Tibial nerve (tissue), 4 donors: ENCODE measurements around the gene HIP1R.

Source experiments
- EP300 ChIP-seq, 2 donors: sonication (generic); formaldehyde crosslinking; IDR thresholded peaks; one replicate each; pipeline ENCODE4 v1.6.1; 2017; ENCODE audit warnings: antibody characterized with exemption in 2 of 2, mild to moderate bottlenecking in 1 of 2
- TF ChIP-seq, protein P1 (sequence below), 5 experiments: fragments of 200-600 bp in 3 of 5; fragments of 450-650 bp in 2 of 5; sonication (generic) in 3 of 5; IDR thresholded peaks; one replicate each; pipeline ENCODE4 v1.5.1; 2016 to 2019; ENCODE audit warnings: antibody characterized with exemption in 5 of 5, mild to moderate bottlenecking in 3 of 5, moderate library complexity in 2 of 5

DNA sequence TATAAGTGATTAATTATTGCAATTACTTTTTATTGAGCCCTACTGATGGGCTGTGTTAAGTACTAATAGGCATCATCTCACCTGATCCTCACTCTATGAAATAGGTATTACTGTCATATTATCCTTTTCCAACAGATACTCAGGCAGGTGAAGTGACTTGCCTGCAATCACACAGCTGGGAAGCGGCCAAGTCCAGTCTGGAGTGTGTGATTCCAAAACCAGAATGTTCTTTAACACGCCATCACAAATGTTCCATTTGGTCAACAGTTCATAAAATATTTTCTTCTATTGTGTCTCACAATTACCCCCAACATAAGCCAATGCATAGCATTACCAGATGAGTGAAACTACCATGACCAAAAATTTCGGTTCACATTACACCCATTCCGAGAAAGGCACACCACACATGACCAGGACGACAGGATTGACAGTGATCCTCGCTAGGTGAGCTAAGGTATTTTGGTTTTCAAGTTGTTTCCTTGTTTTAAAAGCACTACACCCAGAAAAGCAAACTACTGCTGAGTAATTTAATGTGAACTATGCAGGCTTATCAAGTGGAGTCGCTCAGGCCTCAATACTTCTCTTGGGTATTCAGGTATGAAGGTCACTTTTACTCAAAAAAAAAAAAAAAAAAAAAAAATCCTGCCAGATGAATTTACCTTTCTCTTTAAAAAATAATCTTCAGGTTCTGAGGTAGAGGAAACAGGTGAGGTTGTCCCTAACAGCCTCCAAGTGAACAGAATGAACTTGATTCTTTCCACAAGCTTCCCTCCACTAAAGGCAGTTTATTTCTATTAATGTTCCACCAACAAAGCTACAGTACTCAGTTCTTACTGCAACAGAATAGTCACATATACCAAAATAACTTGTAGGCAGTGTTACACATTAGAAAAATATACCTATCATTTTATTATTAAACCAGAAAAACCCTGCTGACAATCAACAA is 58.2 kb downstream of the HIP1R start:
- TF ChIP-seq, protein P1, sequence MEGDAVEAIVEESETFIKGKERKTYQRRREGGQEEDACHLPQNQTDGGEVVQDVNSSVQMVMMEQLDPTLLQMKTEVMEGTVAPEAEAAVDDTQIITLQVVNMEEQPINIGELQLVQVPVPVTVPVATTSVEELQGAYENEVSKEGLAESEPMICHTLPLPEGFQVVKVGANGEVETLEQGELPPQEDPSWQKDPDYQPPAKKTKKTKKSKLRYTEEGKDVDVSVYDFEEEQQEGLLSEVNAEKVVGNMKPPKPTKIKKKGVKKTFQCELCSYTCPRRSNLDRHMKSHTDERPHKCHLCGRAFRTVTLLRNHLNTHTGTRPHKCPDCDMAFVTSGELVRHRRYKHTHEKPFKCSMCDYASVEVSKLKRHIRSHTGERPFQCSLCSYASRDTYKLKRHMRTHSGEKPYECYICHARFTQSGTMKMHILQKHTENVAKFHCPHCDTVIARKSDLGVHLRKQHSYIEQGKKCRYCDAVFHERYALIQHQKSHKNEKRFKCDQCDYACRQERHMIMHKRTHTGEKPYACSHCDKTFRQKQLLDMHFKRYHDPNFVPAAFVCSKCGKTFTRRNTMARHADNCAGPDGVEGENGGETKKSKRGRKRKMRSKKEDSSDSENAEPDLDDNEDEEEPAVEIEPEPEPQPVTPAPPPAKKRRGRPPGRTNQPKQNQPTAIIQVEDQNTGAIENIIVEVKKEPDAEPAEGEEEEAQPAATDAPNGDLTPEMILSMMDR (IDR thresholded peaks at IDR 0.05) = no peak
- TF ChIP-seq EP300 (IDR thresholded peaks at IDR 0.05) = no peak
